ENCODE results near the gene HOXA6.

GRCh38 chr7:27155816-27156507 lies 8.4 kb upstream of the HOXA6 start:
- TF ChIP-seq, protein P1, sequence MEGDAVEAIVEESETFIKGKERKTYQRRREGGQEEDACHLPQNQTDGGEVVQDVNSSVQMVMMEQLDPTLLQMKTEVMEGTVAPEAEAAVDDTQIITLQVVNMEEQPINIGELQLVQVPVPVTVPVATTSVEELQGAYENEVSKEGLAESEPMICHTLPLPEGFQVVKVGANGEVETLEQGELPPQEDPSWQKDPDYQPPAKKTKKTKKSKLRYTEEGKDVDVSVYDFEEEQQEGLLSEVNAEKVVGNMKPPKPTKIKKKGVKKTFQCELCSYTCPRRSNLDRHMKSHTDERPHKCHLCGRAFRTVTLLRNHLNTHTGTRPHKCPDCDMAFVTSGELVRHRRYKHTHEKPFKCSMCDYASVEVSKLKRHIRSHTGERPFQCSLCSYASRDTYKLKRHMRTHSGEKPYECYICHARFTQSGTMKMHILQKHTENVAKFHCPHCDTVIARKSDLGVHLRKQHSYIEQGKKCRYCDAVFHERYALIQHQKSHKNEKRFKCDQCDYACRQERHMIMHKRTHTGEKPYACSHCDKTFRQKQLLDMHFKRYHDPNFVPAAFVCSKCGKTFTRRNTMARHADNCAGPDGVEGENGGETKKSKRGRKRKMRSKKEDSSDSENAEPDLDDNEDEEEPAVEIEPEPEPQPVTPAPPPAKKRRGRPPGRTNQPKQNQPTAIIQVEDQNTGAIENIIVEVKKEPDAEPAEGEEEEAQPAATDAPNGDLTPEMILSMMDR (IDR thresholded peaks at IDR 0.05 in 2 of 3, conservative IDR thresholded peaks at IDR 0.05 in 1 of 3; ENCODE audit: control insufficient read depth in 2 of 3, extremely low read depth in 1 of 3, insufficient read depth in 1 of 3, low read depth in 3 of 3, low read length in 3 of 3) = no peak
- TF ChIP-seq NFYB (IDR thresholded peaks at IDR 0.05; ENCODE audit: insufficient read depth, low read depth, low read length) (no peak), POLR2A (IDR thresholded peaks at IDR 0.05; ENCODE audit: low read depth, low read length) (no peak), HDAC2 (IDR thresholded peaks at IDR 0.05) (no peak)

Data from GM12878 (cell line).